Measurements from ENCODE around the gene RGL4.

DNA sequence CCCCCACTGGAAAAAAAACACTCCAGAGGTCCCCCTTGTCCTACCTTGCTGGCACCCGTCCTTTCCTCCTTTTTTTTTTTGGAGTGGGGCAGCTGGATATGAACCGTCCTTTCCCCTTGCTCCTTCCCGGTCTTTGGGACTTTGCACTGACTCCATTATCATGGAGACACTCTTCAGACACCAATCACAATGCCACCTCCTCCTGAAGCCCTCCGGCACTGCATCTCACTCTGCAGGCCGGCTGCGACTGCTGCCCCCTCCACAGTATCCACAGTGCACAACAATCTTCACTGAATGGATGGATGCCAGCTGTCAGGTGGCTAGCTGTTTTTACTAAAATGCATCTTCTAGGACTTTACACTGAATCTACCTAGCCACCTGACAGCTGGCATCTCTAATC, 12.7 kb upstream of the RGL4 start:
- no peak for TF ChIP-seq CTCF (conservative IDR thresholded peaks at IDR 0.05; ENCODE audit: low read depth, low read length)
- no peak for TF ChIP-seq EZH2 (IDR thresholded peaks at IDR 0.05; ENCODE audit: borderline replicate concordance, low read depth, low read length, poor library complexity, severe bottlenecking)

All from A673 (cell line).